Kidney epithelial cell (primary cell): ENCODE measurements around the gene NFATC2. TPM values are rescaled to one million over a fixed set of nuclear protein-coding genes. Genes with fewer than 3 reads are reported as not detected.

Experiments
- DNase-seq: peaks from one replicate; pipeline ENCODE4 v3.0.0-alpha.2; 2010; ENCODE audit warnings: low read depth
- H3K27me3 ChIP-seq: 2 replicates; pipeline ENCODE4 v1.6.0; 2011; ENCODE audit warnings: low read length; ENCODE audit not compliant: control insufficient read depth, insufficient read depth
- H3K36me3 ChIP-seq: 2 replicates; pipeline ENCODE4 v1.5.1; 2011; ENCODE audit warnings: low read length; ENCODE audit not compliant: control insufficient read depth, insufficient read depth
- H3K4me3 ChIP-seq: 2 replicates; pipeline ENCODE4 v1.5.1; 2011; ENCODE audit warnings: low read depth, mild to moderate bottlenecking, control low read depth, low read length
- CTCF ChIP-seq: IDR thresholded peaks from 2 replicates; pipeline ENCODE4 v1.5.1; 2011; ENCODE audit warnings: mild to moderate bottlenecking, moderate library complexity, low read length, control low read depth, inconsistent platforms; ENCODE audit not compliant: insufficient read depth, poor library complexity, severe bottlenecking
- total RNA-seq: library from RNA; depleted of rRNA; stranded (reverse); fragments of >200 nt; gene quantifications from 2 replicates; pipeline ENCODE4 v1.2.3, GENCODE V29; 2015

Gene NFATC2
- total RNA-seq, 1 donor from 2014 or later = 2.9 TPM

- no peak for TF ChIP-seq CTCF
- Histone ChIP-seq H3K36me3 (no peaks in the 10 kb centered on the region), H3K27me3 (peaks cover 9% of the 10 kb centered on the region), H3K4me3 (no peak overlapping the region)
- DNase-seq = no peak
These were observed 118.7 kb downstream of the NFATC2 start for GRCh38 chr20:51423810-51424209.

GRCh38 chr20:51423290-51423667 lies 119.2 kb downstream of the NFATC2 start:
- no peak overlapping the region for H3K4me3 ChIP-seq
- no peaks in the 10 kb centered on the region for H3K36me3 ChIP-seq
- TF ChIP-seq CTCF = no peak
- no peak for DNase-seq
- H3K27me3 ChIP-seq = peaks cover 7% of the 10 kb centered on the region

GRCh38 chr20:51422514-51423289 lies 119.8 kb downstream of the NFATC2 start:
- Histone ChIP-seq H3K36me3 (no peaks in the 10 kb centered on the region), H3K27me3 (peaks cover 7% of the 10 kb centered on the region), H3K4me3 (no peak overlapping the region)
- DNase-seq = no peak
- no peak for TF ChIP-seq CTCF

- no peaks in the 10 kb centered on the region for H3K36me3 ChIP-seq
- TF ChIP-seq CTCF = no peak
- no peak for DNase-seq
- peaks cover 6% of the 10 kb centered on the region for H3K27me3 ChIP-seq
- no peak overlapping the region for H3K4me3 ChIP-seq
These were observed 121.7 kb downstream of the NFATC2 start for GRCh38 chr20:51420805-51421204.

- Histone ChIP-seq H3K36me3 (no peaks in the 10 kb centered on the region), H3K4me3 (no peak overlapping the region), H3K27me3 (peaks cover 2% of the 10 kb centered on the region)
- TF ChIP-seq CTCF = no peak
- DNase-seq = peak; percentile 23
These were observed 122.4 kb downstream of the NFATC2 start for GRCh38 chr20:51420111-51420510.

GRCh38 chr20:51419646-51420045 lies 122.9 kb downstream of the NFATC2 start:
- Histone ChIP-seq H3K27me3 (peaks cover 2% of the 10 kb centered on the region), H3K36me3 (no peaks in the 10 kb centered on the region), H3K4me3 (no peak overlapping the region)
- no peak for TF ChIP-seq CTCF
- no peak for DNase-seq
